ENCODE measurements around the gene PSMD10.
A peak's percentile ranks its signal among the peaks of the same experiment; 100 is the strongest.

Gene PSMD10

DNA sequence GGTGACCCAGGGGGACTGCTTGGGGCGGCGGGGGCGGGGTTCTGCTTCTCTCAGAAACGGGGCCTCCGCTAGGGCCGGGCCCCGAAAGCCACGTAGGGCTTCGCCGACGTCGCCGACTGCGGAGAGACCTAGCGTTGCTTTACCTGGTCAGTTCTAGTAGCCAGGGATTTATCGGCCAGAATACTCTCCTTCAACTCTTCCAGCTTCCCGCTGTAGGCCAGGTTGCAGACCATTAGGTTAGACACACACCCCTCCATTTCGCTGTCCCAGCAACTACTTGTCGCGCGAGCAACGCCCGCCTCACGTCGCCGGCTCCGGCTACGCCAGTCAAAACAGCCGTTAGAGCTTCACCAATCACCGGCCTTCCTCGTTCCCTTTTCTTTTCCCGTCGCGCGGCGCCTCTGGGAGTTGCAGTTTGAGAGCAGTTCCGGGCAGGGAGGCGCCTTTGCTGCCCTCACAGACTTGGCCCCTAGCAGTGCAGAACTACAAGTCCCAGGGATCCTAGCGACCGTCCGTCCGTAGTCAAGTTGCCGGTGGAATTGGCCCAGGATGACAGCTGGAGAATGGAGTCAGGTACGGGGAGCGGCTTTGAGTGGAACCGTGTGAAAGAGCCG lies at the start of gene PSMD10, which contains the start of gene ATG4A:
Gene PSMD10, minus strand, starts transcription at position 279 of the 614 bp plus-strand sequence. Its CDS starts 22 bp downstream, at position 257.
Gene ATG4A, plus strand, starts transcription at position 515 of the 614 bp plus-strand sequence. Its CDS starts 49 bp downstream, at position 564.
- DNase-seq = peak; percentile 95

DNA sequence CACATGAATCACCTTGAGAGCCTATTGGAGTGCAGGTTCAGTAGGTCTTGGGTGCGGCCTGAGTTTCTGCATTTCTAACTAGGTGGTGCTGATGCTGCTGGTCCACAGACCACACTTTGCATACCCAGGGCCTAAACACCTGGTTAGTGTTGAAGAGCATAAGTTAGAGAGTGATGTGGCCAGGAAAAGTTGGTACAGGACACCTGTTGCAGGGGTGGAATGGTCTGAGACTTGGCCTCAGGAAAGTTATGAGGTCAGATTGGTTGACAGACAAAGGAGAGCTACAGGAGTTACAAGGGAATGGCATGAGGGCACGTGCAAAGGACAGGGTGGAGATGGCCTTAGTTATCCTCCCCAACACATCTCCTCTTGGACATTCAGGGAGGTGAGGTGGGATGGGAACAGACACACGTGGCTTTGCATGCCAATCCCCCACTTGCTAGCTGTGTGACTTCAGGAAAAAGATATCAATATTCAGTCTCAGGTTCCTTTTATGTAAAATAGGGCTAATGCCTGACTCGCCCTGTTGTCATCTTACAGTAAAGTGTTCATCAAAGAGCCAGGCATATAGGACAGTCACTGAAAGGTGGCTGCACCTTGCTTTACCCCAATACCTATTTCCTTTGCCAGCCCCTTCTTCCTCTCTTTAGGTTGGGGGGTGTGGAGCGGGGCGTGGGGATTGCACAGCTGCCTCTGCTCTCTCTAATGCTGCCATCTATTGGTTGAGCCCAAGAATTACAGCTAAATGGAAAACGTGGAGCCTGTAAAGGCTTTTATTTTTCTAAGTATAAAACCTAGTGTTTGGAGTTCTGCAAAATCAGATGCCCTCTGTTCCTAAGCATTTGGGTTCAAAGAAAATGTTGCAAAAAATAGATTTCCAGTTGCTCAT lies 47.7 kb upstream of the PSMD10 start:
- DNase-seq = no peak

GRCh38 chrX:108134724-108135123 lies 43.4 kb upstream of the PSMD10 start:
- no peak for DNase-seq

DNA sequence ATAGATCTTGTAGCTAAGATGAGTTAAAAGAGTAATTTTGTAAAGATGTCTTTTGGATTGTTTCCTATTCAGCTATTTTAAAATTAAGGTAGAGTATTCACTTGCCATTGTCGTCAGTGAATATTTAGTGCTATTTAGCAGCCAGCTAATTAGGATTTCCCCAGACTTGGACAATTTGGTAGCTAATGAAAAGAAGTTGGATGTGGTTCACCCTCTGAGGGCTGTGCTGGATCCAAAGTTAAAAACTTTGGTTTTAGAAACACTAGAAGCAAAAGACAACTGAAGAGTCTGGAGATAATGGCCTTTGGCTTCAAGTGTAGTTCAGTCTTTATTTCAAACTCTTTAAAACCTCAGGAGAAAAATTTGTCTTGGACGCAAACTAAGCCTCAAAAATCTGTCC lies 41.5 kb upstream of the PSMD10 start:
- no peak for DNase-seq

- DNase-seq = no peak
Observed at GRCh38 chrX:108132034-108132433, 40.7 kb upstream of the PSMD10 start.

DNA sequence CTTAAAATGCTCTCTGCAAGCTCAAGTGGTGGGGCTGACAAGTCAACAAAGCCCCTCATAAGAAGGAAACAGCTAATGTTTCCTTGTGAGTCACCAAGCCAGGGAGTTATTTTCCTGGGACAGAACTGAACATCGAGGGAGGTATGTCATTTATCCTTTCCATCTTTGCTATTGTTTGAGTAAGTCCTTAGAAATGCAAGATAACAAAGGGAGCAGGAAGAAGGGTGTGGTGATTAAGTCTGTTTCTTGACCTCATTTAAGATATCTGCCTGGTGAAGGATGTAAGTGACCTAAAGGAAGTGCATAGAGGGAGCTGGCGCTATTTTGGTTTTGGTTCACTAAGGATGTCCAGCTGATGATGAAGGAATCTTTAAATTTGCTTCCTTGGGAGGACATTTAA lies 40.1 kb upstream of the PSMD10 start:
- no peak for DNase-seq

DNA sequence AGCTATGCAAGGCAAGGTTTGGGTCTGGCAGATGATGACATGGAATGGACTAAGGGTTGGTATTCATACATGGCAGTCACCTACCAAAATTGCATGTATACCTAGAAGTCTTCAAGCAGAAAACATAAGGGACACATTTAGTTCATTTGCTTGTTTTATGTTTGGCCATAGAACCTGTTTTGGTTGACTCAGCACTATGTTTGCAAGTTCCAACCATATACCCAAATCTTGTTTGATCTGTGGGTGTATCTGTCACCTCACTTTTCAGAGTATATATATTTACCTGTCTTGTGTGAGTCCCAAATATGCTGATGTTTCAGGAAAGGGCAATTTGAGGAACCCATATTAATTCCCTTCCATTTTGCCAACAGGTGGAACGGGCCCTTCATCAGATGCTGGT lies 39.5 kb upstream of the PSMD10 start:
- DNase-seq = no peak

- DNase-seq = no peak
Observed at GRCh38 chrX:108127152-108127551, 35.8 kb upstream of the PSMD10 start.

- DNase-seq = no peak
Observed at GRCh38 chrX:108126661-108127060, 35.3 kb upstream of the PSMD10 start.

GRCh38 chrX:108123591-108124366 lies 32.4 kb upstream of the PSMD10 start:
- DNase-seq = no peak

DNA sequence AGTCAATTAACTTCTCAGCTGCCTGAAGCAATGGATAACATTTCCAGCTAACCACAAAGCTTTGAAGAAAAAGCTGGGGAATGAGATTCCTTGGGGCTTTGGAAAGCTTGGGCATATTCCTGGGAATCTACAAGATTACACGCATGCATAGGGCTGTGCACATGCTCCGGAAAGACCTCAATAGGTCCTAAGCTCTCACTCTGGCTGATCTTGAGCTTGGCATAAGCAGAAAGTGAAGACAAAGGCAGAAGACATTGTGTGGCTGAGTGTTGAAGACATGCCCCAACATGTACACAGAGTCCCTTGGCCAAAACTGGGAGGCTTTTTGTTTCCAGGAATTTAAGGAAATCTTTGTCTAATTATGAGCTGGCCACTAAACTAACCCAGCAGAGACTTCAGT lies 31.4 kb upstream of the PSMD10 start:
- peak in 1 of 2 experiments; percentile 2 for DNase-seq

GRCh38 chrX:108121291-108121690 lies 29.9 kb upstream of the PSMD10 start:
- DNase-seq = no peak

DNA sequence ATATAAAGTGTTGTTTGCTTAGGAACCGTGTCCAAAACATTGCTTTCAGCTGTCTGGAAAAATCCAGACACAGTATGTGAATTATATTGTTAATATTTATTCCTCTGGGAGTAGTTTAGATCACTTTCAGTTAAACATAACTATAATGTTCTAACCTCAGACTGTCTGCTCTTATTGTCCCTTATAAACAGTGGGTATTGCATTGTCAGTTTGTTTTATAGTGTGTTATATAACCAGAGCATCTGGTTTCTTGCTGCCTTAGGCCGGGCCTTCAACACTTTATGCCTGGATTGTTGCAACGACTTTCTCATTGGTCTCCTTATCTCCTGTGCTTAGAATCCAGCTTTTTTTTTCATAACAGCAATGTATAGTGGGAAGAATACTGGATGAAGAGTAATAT lies 26.6 kb upstream of the PSMD10 start:
- DNase-seq = no peak

DNA sequence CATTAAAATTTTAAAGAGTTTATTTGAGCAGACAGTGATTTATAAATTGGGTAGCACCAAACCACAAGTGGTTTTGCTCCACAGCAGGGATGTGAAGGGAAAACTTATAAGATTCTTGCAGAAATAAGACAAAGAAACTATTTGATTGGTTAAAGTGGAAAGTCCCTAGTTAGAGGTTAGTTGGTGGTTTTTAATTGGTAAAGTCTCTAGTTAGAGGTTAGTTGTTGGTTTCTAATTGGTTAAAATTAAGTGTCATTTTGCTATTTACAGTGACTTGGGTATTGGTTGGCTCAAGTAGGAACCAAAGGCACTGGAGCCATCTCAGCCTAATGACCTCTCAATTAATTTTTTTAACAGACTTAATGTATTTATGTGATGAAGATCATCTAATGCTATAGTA lies 23.2 kb upstream of the PSMD10 start:
- DNase-seq = no peak

DNA sequence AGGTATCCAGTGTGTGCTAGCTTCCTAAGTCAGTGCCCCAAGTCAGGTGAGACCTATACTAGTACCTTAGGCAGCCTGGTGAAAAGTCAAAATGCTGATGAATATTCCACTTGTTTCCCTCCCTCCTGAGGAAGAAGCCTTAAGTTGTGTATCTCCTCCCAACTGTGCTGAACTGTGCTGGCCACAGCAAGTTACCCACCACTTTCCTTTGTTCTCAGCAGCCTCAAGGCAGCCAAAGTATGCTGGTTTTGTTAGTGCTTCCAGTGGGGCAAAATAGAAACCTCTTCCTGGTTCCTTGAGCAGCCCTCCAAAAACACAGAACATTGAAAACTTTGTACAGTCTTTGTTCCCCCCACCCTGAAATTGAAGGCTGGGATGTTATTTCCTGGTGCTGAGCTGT lies 14.1 kb upstream of the PSMD10 start:
- no peak for DNase-seq

DNA sequence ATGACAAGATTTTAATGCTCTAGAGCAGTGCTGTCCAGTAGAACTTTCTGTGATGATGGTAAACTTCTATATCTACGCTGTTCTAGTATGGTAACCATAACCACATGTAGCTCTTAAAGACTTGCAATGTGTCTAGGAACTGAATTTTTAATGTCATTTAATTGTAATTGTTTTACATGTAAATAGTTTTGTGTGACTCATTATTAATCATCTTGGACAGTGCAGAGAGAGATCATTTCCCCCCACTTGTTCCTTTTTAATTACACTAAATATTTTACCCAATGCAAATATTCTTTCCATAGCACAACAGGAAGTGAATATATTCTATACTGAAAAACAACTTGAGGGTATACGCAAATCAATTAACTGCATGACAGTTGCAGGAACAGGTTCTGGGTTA lies 6.0 kb upstream of the PSMD10 start:
- DNase-seq = no peak

- DNase-seq = no peak
Observed at GRCh38 chrX:108091878-108092291, 543 bp upstream of the PSMD10 start.

DNA sequence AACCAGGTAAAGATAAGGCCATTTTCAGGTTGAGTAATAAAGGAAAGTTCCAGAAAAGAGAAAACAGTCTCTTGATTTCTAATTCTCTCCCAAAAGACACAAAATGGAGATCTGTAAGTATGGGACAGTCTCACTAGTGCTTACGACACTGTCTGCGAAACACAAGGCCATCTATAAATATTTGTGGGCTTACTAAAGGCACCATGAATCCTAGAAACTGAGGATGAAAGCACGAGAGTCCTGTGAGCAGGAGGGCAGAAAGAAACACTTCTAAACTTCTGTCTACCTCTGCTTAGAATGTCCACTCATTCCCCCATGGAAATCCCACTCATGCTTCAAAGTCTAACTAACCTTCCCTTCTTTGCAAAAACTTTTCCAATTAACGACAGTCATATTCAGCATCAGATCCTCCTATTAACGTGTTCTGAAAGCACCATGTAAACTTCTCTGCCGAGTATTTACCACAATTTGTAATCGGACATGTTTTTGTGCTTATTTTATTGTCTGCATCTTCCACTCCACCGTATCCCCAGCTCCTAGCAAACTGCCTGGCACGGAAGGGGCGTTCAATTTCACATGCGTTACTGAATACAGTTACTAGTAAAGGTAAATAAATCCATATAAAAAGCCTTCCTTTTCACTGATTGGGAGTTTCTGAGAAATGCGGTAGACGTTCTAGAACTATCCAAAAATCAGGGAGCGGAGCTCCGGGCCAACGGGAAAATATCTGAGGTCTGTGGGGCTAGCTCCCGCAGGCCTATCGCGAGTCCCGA lies 665 bp downstream of the PSMD10 start:
- DNase-seq = no peak

- no peak for DNase-seq
Observed at GRCh38 chrX:108088511-108088910, 2.8 kb downstream of the PSMD10 start.

DNA sequence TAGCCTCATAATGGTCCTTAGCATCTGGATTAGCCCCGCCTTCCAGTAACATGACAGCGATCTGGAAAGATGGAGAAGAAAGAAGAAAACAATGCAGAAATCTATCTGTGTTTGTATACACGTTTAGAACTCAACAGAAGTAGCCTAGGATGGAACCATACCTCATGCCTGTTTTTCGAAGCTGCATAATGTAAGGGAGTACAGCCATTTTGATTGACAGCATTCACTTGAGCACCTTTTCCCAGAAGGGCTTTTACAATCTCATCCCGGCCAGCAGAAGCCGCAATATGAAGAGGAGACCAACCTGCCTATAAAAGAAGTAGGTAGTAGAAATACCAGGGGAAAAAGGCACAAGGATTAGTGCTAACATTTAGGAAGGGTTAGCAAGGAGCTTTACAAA lies 3.5 kb downstream of the PSMD10 start:
- DNase-seq = no peak

- no peak for DNase-seq
Observed at GRCh38 chrX:108081110-108081509, 10.2 kb downstream of the PSMD10 start.

- DNase-seq = no peak
Observed at GRCh38 chrX:108072746-108073145, 18.6 kb downstream of the PSMD10 start.

GRCh38 chrX:108071578-108071977 lies 19.8 kb downstream of the PSMD10 start:
- DNase-seq = no peak
